Lower leg skin (tissue), 4 donors: ENCODE measurements around the gene ABCA7. TPM values are rescaled to one million over a fixed set of nuclear protein-coding genes. Genes with fewer than 3 reads are reported as not detected.

Source experiments
- DNase-seq, 2 donors: peaks; one replicate each; pipeline ENCODE4 v3.0.0-alpha.2; 2019; ENCODE audit warnings: low spot score in 2 of 2
- H3K4me3 ChIP-seq: fragments of 200-600 bp; sonication (generic); 2 replicates; pipeline ENCODE4 v1.5.1; 2017; ENCODE audit warnings: mild to moderate bottlenecking, low read depth; ENCODE audit not compliant: poor library complexity, severe bottlenecking
- CTCF ChIP-seq, 3 donors: fragments of 450-650 bp; IDR thresholded peaks; one replicate each; pipeline ENCODE4 v1.5.1; 2016; ENCODE audit warnings: antibody characterized with exemption in 3 of 3, mild to moderate bottlenecking in 3 of 3, moderate library complexity in 2 of 3
- POLR2A ChIP-seq, 2 donors: fragments of 450-650 bp; IDR thresholded peaks; one replicate each; pipeline ENCODE4 v1.6.1; 2016 to 2017; ENCODE audit warnings: antibody characterized with exemption in 2 of 2, mild to moderate bottlenecking in 1 of 2, moderate library complexity in 1 of 2
- WGBS, 2 donors: methylation state at CpG; one replicate each; pipeline ENCODE4 v1.1.5; 2018; 5-methylcytosine and 5-hydroxymethylcytosine counted together
- intact Hi-C: fragments of 100-400 bp; cut with DNase I; formaldehyde crosslinking; loops from one replicate; pipeline ENCODE4 v1.15.0; 2023; ENCODE audit warnings: low total_unique reads
- total RNA-seq, 4 donors: library from RNA; depleted of rRNA; stranded (reverse); fragments of >200 nt; gene quantifications; one replicate each; pipeline ENCODE4 v1.1.0, GENCODE V29; 2016

Gene ABCA7
- total RNA-seq, 4 donors from 2014 or later: 30.3 to 39.8 (median 33.5) TPM

DNA sequence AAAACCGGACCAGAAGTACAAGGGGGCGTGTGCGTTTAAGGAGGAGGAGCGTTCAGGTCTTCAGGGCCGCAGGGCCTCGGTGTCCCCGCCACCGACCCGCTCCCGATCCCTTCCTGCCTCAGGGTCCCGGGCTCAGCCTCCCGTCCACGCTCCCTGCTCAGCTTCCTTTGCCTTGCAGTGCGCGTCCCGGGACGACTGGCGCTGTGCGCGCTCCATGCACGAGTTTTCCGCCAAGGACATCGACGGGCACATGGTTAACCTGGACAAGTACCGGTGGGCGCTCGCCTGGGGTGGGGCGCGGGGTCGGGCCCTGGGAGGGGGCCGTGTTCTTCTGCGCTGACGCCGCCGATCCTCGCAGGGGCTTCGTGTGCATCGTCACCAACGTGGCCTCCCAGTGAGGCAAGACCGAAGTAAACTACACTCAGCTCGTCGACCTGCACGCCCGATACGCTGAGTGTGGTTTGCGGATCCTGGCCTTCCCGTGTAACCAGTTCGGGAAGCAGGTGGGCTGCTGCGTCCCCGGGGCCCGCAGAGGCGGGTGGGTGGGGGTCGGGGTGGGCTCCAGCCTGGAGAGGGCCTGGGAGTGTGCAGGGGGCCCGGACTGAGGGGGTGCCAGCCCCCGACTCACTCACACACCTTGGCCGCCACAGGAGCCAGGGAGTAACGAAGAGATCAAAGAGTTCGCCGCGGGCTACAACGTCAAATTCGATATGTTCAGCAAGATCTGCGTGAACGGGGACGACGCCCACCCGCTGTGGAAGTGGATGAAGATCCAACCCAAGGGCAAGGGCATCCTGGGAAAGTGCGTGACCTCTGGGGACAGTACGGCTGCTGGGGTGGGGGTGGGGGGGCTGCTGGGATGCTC, 65.3 kb downstream of the ABCA7 start:
- intact Hi-C loops: no loop called here
- WGBS, 2 donors: 24 to 32% methylated on average over 30 to 45 of the region's 69 CpGs
- TF ChIP-seq POLR2A (IDR thresholded peaks at IDR 0.05) (no peak), CTCF (IDR thresholded peaks at IDR 0.05) (no peak)
- DNase-seq: no peak
- H3K4me3 ChIP-seq: peak overlapping the region; percentile 67

DNA sequence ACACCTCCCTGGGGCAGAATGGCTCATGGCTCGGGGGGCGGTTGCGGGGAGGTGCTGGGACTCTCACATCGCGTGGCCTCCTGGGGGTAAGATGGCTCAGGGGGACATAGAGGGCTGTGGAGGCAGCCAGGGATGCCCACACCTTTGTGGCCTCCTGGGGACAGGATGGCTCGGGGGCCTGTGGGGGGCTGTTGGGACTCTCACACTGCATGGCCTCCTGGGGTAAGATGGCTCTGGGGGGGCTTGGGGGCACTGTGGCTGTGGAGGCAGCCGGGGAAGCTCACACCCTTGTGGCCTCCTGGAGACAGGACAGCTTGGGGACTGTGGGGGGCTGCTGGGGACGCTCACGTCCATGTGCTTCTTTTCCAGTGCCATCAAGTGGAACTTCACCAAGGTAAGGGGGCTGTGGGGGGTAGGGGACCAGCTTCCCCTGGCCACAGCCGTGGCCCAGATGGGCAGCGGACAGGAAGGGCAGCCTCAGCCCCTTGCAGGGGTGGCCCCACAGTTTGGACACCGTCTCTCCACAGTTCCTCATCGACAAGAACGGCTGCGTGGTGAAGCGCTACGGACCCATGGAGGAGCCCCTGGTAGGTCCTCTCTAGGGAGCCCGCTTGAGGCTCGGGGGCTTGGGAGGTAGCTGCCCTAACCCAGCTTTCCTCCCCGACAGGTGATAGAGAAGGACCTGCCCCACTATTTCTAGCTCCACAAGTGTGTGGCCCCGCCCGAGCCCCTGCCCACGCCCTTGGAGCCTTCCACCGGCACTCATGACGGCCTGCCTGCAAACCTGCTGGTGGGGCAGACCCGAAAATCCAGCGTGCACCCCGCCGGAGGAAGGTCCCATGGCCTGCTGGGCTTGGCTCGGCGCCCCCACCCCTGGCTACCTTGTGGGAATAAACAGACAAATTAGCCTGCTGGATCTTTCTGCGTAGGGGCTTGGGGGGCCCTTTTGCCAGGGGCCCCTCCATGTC, 66.2 kb downstream of the ABCA7 start:
- no peak for TF ChIP-seq POLR2A (IDR thresholded peaks at IDR 0.05)
- no peak for TF ChIP-seq CTCF (IDR thresholded peaks at IDR 0.05)
- no peak overlapping the region for H3K4me3 ChIP-seq
- DNase-seq: no peak
- 56 to 72% methylated on average over 21 to 27 of the region's 32 CpGs for WGBS, 2 donors
- intact Hi-C loops: no loop called here

DNA sequence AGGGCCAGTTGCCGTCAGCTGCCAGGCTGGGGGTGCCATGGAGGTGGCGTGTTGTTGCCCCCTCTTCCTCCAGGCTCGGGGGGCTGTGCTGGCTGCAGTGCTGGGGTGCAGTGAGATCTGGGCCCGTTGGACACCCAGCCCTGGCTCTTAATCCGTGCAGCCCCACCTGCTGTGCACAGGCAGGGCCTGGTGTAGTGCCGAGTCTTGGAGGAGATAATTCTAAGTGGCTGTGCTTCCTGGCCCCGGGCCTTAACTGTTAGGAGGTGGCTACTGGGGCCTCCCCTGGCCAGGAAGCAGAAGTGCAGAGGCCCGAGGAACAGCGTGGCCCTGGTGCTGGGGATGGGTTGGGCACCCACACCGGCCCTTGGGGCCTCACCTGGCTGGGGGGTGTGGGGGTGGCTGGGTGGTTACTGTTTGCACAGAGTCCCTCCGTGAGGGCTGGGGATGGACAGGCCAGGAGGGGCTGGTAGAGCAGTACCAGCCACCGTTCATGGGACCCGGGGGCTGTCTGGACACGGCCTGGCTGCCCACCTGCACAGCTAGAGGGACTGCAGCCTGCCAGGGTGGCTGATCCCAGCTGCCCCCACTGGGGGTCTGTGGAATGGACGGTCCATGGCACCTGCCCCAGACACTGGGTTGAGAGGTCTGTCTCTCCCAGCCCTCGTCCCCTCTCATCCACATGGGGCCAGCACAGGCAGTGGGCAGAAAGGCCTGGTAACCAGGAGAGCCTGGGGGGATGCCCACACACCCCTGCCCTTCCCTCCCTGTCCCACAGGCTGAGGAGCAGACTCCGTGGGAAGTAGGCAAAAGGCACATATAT, 67.1 kb downstream of the ABCA7 start:
- intact Hi-C loops: no loop called here
- no peak overlapping the region for H3K4me3 ChIP-seq
- TF ChIP-seq CTCF (IDR thresholded peaks at IDR 0.05) (no peak), POLR2A (IDR thresholded peaks at IDR 0.05) (no peak)
- no peak for DNase-seq
- 59 to 66% methylated on average over 10 to 13 of the region's 17 CpGs for WGBS, 2 donors

GRCh38 chr19:1107661-1108261, 67.9 kb downstream of the ABCA7 start:
- intact Hi-C loops: no loop called here
- DNase-seq: no peak
- no peak overlapping the region for H3K4me3 ChIP-seq
- WGBS, 2 donors: 87 to 88% methylated on average over 20 to 22 of the region's 25 CpGs
- no peak for TF ChIP-seq POLR2A (IDR thresholded peaks at IDR 0.05)
- no peak for TF ChIP-seq CTCF (IDR thresholded peaks at IDR 0.05)
